Lower lobe of right lung (tissue), 2 donors: Measurements from ENCODE around the gene WDTC1. TPM values are rescaled to one million over a fixed set of nuclear protein-coding genes. Genes with fewer than 3 reads are reported as not detected.

Experiments used
- ATAC-seq, 2 donors: fragments of 200-7000 bp; cut with Tn5 transposase; one replicate each; pipeline ENCODE4 v1.9.1; 2020 to 2022; ENCODE audit warnings: mild to moderate bottlenecking in 2 of 2, moderate library complexity in 2 of 2
- DNase-seq: peaks from one replicate; pipeline ENCODE4 v3.0.0-alpha.2; 2020
- H3K27ac ChIP-seq: fragments of 200-600 bp; one replicate; pipeline ENCODE4 v1.8.0; 2022
- H3K27me3 ChIP-seq: fragments of 200-600 bp; one replicate; pipeline ENCODE4 v1.8.0; 2022; ENCODE audit warnings: low read depth
- H3K36me3 ChIP-seq: fragments of 200-600 bp; one replicate; pipeline ENCODE4 v1.8.0; 2022; ENCODE audit warnings: mild to moderate bottlenecking
- H3K4me1 ChIP-seq: fragments of 200-600 bp; one replicate; pipeline ENCODE4 v1.8.0; 2022
- H3K4me3 ChIP-seq: fragments of 200-600 bp; one replicate; pipeline ENCODE4 v1.8.0; 2022; ENCODE audit warnings: mild to moderate bottlenecking
- H3K9me3 ChIP-seq: fragments of 200-600 bp; one replicate; pipeline ENCODE4 v1.8.0; 2022
- CTCF ChIP-seq: fragments of 200-600 bp; IDR thresholded peaks from one replicate; pipeline ENCODE4 v1.8.0; 2022; ENCODE audit warnings: antibody characterized with exemption, mild to moderate bottlenecking
- intact Hi-C: fragments of 100-400 bp; cut with DNase I; formaldehyde crosslinking; loops from one replicate; pipeline ENCODE4 v1.11.0; 2022
- total RNA-seq: library from RNA; stranded (reverse); fragmentation: NEBNext Ultra II Directional; extraction: Animal tissue kit (Norgen Biotek cat#: 25700); gene quantifications from one replicate; pipeline ENCODE4 v1.2.1, GENCODE V29; 2021
- donor health status: DM: no; HTN: yes; CAD: no; lungs with severe emphysema.

Gene WDTC1
- total RNA-seq, 1 donor from 2014 or later, result 45.7 TPM

DNA sequence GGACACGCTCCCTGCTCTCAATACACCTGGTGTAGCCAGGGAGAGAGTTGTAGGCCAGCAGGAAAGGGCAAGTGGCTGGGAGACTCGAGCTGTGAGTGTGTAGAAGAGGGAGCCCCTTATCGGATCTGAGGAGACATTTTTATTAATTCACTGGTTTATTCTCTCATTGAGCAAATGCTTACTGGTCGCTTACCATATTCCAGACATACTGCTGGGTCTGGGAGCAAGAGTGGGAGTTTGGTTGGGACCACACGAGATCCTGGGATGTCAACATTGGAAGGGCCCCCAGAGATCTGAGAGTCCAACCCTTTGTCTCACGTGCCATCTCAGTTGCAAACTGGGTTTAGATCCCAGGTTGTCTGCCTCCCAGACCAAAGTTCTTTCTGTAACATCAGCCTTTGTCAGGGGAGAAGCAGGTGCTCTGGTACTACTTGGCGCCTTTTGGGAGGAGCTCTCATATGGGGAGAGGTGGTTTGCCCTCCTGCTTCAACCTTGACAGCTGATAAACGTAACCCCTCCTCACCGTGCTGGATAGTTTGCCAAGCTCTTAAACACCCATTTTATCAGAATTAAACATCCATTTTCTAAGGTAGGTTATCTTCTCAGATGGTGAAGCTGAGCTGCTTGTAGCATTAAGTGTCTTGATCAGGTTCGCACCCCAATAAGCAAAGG is 88.3 kb downstream of the WDTC1 start:
- Histone ChIP-seq H3K9me3 (no peaks in the 10 kb centered on the region), H3K36me3 (peaks cover 35% of the 10 kb centered on the region), H3K4me1 (peaks cover 22% of the 10 kb centered on the region), H3K27me3 (peaks cover 4% of the 10 kb centered on the region), H3K4me3 (peak overlapping the region; percentile 91), H3K27ac (peak overlapping the region; percentile 92)
- intact Hi-C loops, result no loop called here
- ATAC-seq, result no peak
- DNase-seq, result no peak
- no peak for TF ChIP-seq CTCF

DNA sequence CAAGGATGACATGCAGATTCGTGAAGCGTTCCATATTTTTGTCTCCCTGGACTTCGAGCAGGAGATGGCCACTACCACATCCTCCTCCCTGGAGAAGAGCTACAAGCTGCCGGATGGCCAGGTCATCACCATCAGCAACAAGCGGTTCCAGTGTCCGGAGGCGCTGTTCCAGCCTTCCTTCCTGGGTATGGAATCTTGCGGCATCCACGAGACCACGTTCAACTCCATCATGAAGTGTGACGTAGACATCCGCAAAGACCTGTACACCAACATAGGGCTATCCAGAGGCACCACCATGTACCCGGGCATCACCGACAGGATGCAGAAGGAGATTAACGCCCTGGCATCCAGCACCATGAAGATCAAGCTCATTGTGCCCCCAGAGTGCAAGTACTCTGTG is 90.9 kb downstream of the WDTC1 start:
- Histone ChIP-seq H3K27me3 (no peaks in the 10 kb centered on the region), H3K27ac (no peak overlapping the region), H3K4me1 (peaks cover 27% of the 10 kb centered on the region), H3K4me3 (no peak overlapping the region), H3K36me3 (peaks cover 52% of the 10 kb centered on the region), H3K9me3 (no peaks in the 10 kb centered on the region)
- DNase-seq (no peak), ATAC-seq (no peak)
- intact Hi-C loops, result no loop called here
- TF ChIP-seq CTCF, result no peak

- Histone ChIP-seq H3K4me1 (peaks cover 22% of the 10 kb centered on the region), H3K27me3 (no peaks in the 10 kb centered on the region), H3K9me3 (no peaks in the 10 kb centered on the region), H3K27ac (no peak overlapping the region), H3K4me3 (no peak overlapping the region), H3K36me3 (peaks cover 78% of the 10 kb centered on the region)
- ATAC-seq (no peak), DNase-seq (no peak)
- TF ChIP-seq CTCF, result no peak
- intact Hi-C loops, result no loop called here
Observed at GRCh38 chr1:27327964-27328363, 93.5 kb downstream of the WDTC1 start.

- Histone ChIP-seq H3K4me1 (peaks cover 11% of the 10 kb centered on the region), H3K36me3 (peaks cover 91% of the 10 kb centered on the region), H3K4me3 (no peak overlapping the region), H3K9me3 (no peaks in the 10 kb centered on the region), H3K27ac (no peak overlapping the region), H3K27me3 (no peaks in the 10 kb centered on the region)
- intact Hi-C loops, result no loop called here
- ATAC-seq (no peak), DNase-seq (no peak)
- TF ChIP-seq CTCF, result no peak
Observed at GRCh38 chr1:27330786-27331185, 96.4 kb downstream of the WDTC1 start.

DNA sequence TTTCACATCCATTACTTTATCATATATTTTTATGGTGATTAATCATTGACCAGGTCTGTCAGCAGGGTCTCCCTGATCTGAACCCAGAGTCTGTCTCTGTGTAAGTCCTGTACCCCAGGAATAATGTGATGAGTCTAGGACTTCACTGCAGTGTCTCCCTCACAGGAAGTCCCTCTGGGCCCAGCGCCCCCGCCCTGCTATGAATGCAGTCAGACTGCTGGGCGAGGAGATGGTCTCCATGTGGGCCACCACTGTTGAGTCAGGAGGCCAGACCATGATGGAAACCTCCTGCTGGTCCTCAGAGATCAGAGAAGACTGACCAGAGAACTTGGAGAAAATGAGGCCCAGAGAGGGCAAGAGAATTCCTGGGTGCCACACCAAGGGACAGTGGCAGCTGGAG is 97.0 kb downstream of the WDTC1 start:
- DNase-seq (no peak), ATAC-seq (no peak)
- no peak for TF ChIP-seq CTCF
- H3K27me3 ChIP-seq, result no peaks in the 10 kb centered on the region
- H3K9me3 ChIP-seq, result no peaks in the 10 kb centered on the region
- H3K27ac ChIP-seq, result no peak overlapping the region
- H3K4me3 ChIP-seq, result no peak overlapping the region
- H3K36me3 ChIP-seq, result peaks cover 91% of the 10 kb centered on the region
- intact Hi-C loops, result no loop called here
- peaks cover 11% of the 10 kb centered on the region for H3K4me1 ChIP-seq
